HCT116 (cell line): ENCODE results near the gene ERCC6. TPM values are rescaled to one million over a fixed set of nuclear protein-coding genes. Genes with fewer than 3 reads are reported as not detected.

Experiments used
- ATAC-seq: fragments of 200-7000 bp; cut with Tn5 transposase; 2 replicates; pipeline ENCODE4 v1.9.1; 2020; ENCODE audit warnings: mild to moderate bottlenecking, moderate library complexity
- BruUV-seq: library from RNA; stranded (reverse); fragments of 400-500 nt; replicated peaks from 2 replicates; lab custom pipeline; 2021; lab: Mats Ljungman, UMichigan
- CTCF ChIA-PET: fragments of 300-600 bp; sonication (Branson Sonifier 250); formaldehyde crosslinking; loops from one replicate; lab custom pipeline; 2021; ENCODE audit warnings: antibody characterized with exemption; lab: Charles Lee
- POLR2A ChIA-PET: fragments of 300-600, 350-600 bp; sonication (Branson Sonifier 250); formaldehyde crosslinking; loops from one replicate; lab custom pipeline; 2021; ENCODE audit warnings: antibody characterized with exemption; lab: Charles Lee
- RAD21 ChIA-PET, 2 experiments: fragments of 300-600 bp; sonication (Branson Sonifier 250); formaldehyde crosslinking; loops; one replicate each; lab custom pipeline; 2023; ENCODE audit warnings: low total read pairs in 2 of 2; ENCODE audit not compliant: uncharacterized antibody in 2 of 2, unreplicated experiment in 2 of 2, low non-redundant PET in 1 of 2; lab: Charles Lee
- DNase-seq: peaks from one replicate; pipeline ENCODE4 v3.0.0-alpha.2; 2010; ENCODE audit warnings: low read depth, low spot score
- H2AFZ ChIP-seq: fragments of 200-600 bp; shearing (Covaris generic), sonication (generic); 2 replicates; pipeline ENCODE4 v1.6.1; 2017; ENCODE audit warnings: low read depth, mixed run types, mixed read lengths, antibody characterized with exemption, low read length; ENCODE audit not compliant: poor library complexity, severe bottlenecking
- H3K27ac ChIP-seq: 2 replicates; pipeline ENCODE4 v1.5.1; 2012; ENCODE audit warnings: low read depth, low read length
- H3K27me3 ChIP-seq: fragments of 200-600 bp; sonication (generic); 2 replicates; pipeline ENCODE4 v1.6.1; 2016; ENCODE audit warnings: mixed run types, low read length, mixed read lengths; ENCODE audit not compliant: insufficient read depth
- H3K36me3 ChIP-seq, 2 experiments: fragments of 200-500 bp in 1 of 2; fragments of 200-600 bp in 1 of 2; sonication (Bioruptor generic) in 1 of 2; sonication (generic) in 1 of 2; 2 replicates each; pipeline versions ENCODE4 v1.5.1 to v1.6.1; 2014 to 2016; ENCODE audit warnings: low read length in 2 of 2, inconsistent platforms in 1 of 2, mixed read lengths in 1 of 2, mixed run types in 1 of 2; ENCODE audit not compliant: insufficient read depth in 2 of 2, control insufficient read depth in 1 of 2
- H3K4me1 ChIP-seq, 2 experiments: fragments of 200-600 bp in 1 of 2; sonication (generic) in 1 of 2; 2 replicates each; pipeline versions ENCODE4 v1.5.1 to v1.6.1; 2012 to 2017; ENCODE audit warnings: low read length in 2 of 2, inconsistent platforms in 1 of 2, mild to moderate bottlenecking in 1 of 2, mixed read lengths in 1 of 2, mixed run types in 1 of 2, moderate library complexity in 1 of 2; ENCODE audit not compliant: insufficient read depth in 2 of 2, control insufficient read depth in 1 of 2
- H3K4me2 ChIP-seq: fragments of 200-600 bp; sonication (generic); 2 replicates; pipeline ENCODE4 v1.6.1; 2017; ENCODE audit warnings: mixed run types, low read length, mixed read lengths
- H3K4me3 ChIP-seq, 2 experiments: fragments of 200-600 bp in 1 of 2; sonication (generic) in 1 of 2; replicated peaks in 1 of 2; 2 replicates each; pipeline ENCODE4 v1.5.1; 2011 to 2016; ENCODE audit warnings: low read length in 2 of 2, control low read depth in 1 of 2, low read depth in 1 of 2, mild to moderate bottlenecking in 1 of 2, mixed read lengths in 1 of 2, mixed run types in 1 of 2
- H3K79me2 ChIP-seq: fragments of 200-600 bp; sonication (generic); 2 replicates; pipeline ENCODE4 v1.6.1; 2017; ENCODE audit warnings: mild to moderate bottlenecking, mixed run types, low read length, moderate library complexity, mixed read lengths; ENCODE audit not compliant: insufficient read depth
- H3K9ac ChIP-seq: fragments of 200-600 bp; sonication (generic); 2 replicates; pipeline ENCODE4 v1.6.1; 2016; ENCODE audit warnings: low read length, mixed read lengths
- H3K9me2 ChIP-seq: fragments of 200-600 bp; sonication (generic), shearing (Covaris generic); 2 replicates; pipeline ENCODE4 v1.6.1; 2017; ENCODE audit warnings: mixed run types, mild to moderate bottlenecking, moderate library complexity; ENCODE audit not compliant: insufficient read depth
- H3K9me3 ChIP-seq, 2 experiments: fragments of 200-500 bp in 1 of 2; fragments of 200-600 bp in 1 of 2; sonication (Bioruptor generic) in 1 of 2; sonication (generic) in 1 of 2; 2 replicates each; pipeline ENCODE4 v1.6.1; 2014 to 2017; ENCODE audit warnings: low read length in 2 of 2, mixed read lengths in 2 of 2, inconsistent platforms in 1 of 2, low read depth in 1 of 2, mild to moderate bottlenecking in 1 of 2, mixed run types in 1 of 2, moderate library complexity in 1 of 2; ENCODE audit not compliant: control insufficient read depth in 1 of 2, insufficient read depth in 1 of 2
- H4K20me1 ChIP-seq: fragments of 200-600 bp; sonication (generic), shearing (Covaris generic); 2 replicates; pipeline ENCODE4 v1.6.1; 2017; ENCODE audit warnings: mixed run types, mild to moderate bottlenecking, moderate library complexity; ENCODE audit not compliant: insufficient read depth
- EGR1 ChIP-seq: IDR thresholded peaks from 2 replicates; pipeline ENCODE4 v1.6.1; 2012; ENCODE audit warnings: low read depth
- ELF1 ChIP-seq: IDR thresholded peaks from 2 replicates; pipeline ENCODE4 v1.6.1; 2012; ENCODE audit warnings: low read depth, borderline replicate concordance
- EZH2 ChIP-seq: fragments of 200-600 bp; sonication (generic); IDR thresholded peaks from 2 replicates; pipeline ENCODE4 v1.6.1; 2017; ENCODE audit warnings: antibody characterized with exemption, mixed run types
- EZH2phosphoT487 ChIP-seq: fragments of 200-600 bp; IDR thresholded peaks from 2 replicates; pipeline ENCODE4 v1.6.1; 2018; ENCODE audit warnings: antibody characterized with exemption, borderline replicate concordance
- FOSL1 ChIP-seq: IDR thresholded peaks from 2 replicates; pipeline ENCODE4 v1.6.1; 2012; ENCODE audit warnings: low read depth
- POLR2A ChIP-seq: IDR thresholded peaks from 2 replicates; pipeline ENCODE4 v1.7.0; 2011; ENCODE audit warnings: borderline replicate concordance; ENCODE audit not compliant: insufficient read depth, insufficient read length; ENCODE audit errors: extremely low read depth
- POLR2AphosphoS5 ChIP-seq: IDR thresholded peaks from 2 replicates; pipeline ENCODE4 v1.6.1; 2011; ENCODE audit warnings: mild to moderate bottlenecking, low read depth, low read length, moderate library complexity
- SP1 ChIP-seq: IDR thresholded peaks from 2 replicates; pipeline ENCODE4 v1.6.1; 2012; ENCODE audit warnings: low read depth
- TCF7L2 ChIP-seq: IDR thresholded peaks from 2 replicates; pipeline ENCODE4 v1.7.0; 2011; ENCODE audit warnings: borderline replicate concordance, inconsistent platforms; ENCODE audit not compliant: insufficient read depth, insufficient read length; ENCODE audit errors: extremely low read depth
- ZFX ChIP-seq: fragments of 450-650 bp; IDR thresholded peaks from 2 replicates; pipeline ENCODE4 v1.6.1; 2017
- intact Hi-C: fragments of 100-400 bp; cut with micrococcal nuclease; formaldehyde crosslinking; loops from 2 replicates; pipeline ENCODE4 v1.10.0; 2022
- total RNA-seq: library from RNA; stranded (reverse); gene quantifications from one replicate; pipeline ENCODE4 v1.2.1, GENCODE V29; 2021; ENCODE audit not compliant: unreplicated experiment
- TF ChIP-seq, protein P1 (sequence below), 3 experiments: fragments of 200-600 bp in 1 of 3; sonication (generic) in 1 of 3; IDR thresholded peaks in 2 of 3; conservative IDR thresholded peaks in 1 of 3; 2 replicates each; pipeline ENCODE4 v1.5.1; 2012 to 2017; ENCODE audit warnings: low read depth in 2 of 3, low read length in 2 of 3, antibody characterized with exemption in 1 of 3, borderline replicate concordance in 1 of 3, control low read depth in 1 of 3, mild to moderate bottlenecking in 1 of 3, mixed read lengths in 1 of 3, mixed run types in 1 of 3, moderate library complexity in 1 of 3; ENCODE audit not compliant: insufficient read depth in 1 of 3
- TF ChIP-seq, protein P2 (sequence below): IDR thresholded peaks from 2 replicates; pipeline ENCODE4 v1.6.1; 2011; ENCODE audit warnings: mild to moderate bottlenecking, low read length, moderate library complexity; ENCODE audit not compliant: insufficient replicate concordance; ENCODE audit errors: extremely low read depth
- TF ChIP-seq, protein P3 (sequence below): IDR thresholded peaks from 2 replicates; pipeline ENCODE4 v1.6.1; 2012

The ERCC6 gene
- total RNA-seq, 1 experiment from 2014 or later: 16.4 TPM

DNA sequence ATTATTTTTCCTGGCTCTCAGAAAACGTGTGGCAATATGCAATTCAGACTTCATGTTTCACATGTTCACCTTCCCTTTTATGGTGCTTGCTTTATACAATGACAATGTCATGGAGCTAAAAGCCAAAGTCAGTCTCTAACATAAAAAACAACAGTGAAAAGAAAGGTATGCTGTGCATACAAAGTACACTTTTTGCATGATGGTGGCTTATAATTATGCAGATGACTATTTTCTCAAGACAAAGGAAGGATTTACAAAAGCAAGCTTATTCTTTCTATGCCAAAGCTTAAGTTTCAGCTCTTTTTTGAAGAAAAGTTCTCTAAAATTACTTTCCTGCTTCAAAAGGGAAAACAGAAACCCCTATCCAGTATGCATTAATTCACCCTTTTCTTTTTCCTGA lies 15.6 kb downstream of the ERCC6 start:
- Histone ChIP-seq H3K36me3 (peaks cover 9 to 21% of the 10 kb centered on the region in 2 experiments; a peak in 3 of 4 replicates), H2AFZ (no peak overlapping the region), H3K9me3 (no peaks in the 10 kb centered on the region), H3K27ac (no peak overlapping the region), H3K27me3 (no peaks in the 10 kb centered on the region), H3K79me2 (0 out of 2 replicates have a peak, but pooled peaks cover 5% of the 10 kb centered on the region), H3K9me2 (no peaks in the 10 kb centered on the region), H3K4me3 (no peak overlapping the region), H4K20me1 (no peaks in the 10 kb centered on the region), H3K9ac (no peak overlapping the region), H3K4me1 (no peaks in the 10 kb centered on the region), H3K4me2 (no peak overlapping the region)
- TF ChIP-seq ZFX: no peak
- TF ChIP-seq POLR2AphosphoS5: no peak
- no peak for TF ChIP-seq SP1
- TF ChIP-seq EZH2phosphoT487: no peak
- TF ChIP-seq FOSL1: no peak
- no peak for TF ChIP-seq EGR1
- no peak for TF ChIP-seq POLR2A
- TF ChIP-seq, protein P1, sequence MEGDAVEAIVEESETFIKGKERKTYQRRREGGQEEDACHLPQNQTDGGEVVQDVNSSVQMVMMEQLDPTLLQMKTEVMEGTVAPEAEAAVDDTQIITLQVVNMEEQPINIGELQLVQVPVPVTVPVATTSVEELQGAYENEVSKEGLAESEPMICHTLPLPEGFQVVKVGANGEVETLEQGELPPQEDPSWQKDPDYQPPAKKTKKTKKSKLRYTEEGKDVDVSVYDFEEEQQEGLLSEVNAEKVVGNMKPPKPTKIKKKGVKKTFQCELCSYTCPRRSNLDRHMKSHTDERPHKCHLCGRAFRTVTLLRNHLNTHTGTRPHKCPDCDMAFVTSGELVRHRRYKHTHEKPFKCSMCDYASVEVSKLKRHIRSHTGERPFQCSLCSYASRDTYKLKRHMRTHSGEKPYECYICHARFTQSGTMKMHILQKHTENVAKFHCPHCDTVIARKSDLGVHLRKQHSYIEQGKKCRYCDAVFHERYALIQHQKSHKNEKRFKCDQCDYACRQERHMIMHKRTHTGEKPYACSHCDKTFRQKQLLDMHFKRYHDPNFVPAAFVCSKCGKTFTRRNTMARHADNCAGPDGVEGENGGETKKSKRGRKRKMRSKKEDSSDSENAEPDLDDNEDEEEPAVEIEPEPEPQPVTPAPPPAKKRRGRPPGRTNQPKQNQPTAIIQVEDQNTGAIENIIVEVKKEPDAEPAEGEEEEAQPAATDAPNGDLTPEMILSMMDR (IDR thresholded peaks at IDR 0.05 in 2 of 3, conservative IDR thresholded peaks at IDR 0.05 in 1 of 3; ENCODE audit: borderline replicate concordance in 1 of 3, insufficient read depth in 1 of 3, low read depth in 2 of 3, low read length in 2 of 3): no peak
- TF ChIP-seq TCF7L2: no peak
- TF ChIP-seq ELF1: no peak
- no peak for TF ChIP-seq EZH2
- TF ChIP-seq, protein P2, sequence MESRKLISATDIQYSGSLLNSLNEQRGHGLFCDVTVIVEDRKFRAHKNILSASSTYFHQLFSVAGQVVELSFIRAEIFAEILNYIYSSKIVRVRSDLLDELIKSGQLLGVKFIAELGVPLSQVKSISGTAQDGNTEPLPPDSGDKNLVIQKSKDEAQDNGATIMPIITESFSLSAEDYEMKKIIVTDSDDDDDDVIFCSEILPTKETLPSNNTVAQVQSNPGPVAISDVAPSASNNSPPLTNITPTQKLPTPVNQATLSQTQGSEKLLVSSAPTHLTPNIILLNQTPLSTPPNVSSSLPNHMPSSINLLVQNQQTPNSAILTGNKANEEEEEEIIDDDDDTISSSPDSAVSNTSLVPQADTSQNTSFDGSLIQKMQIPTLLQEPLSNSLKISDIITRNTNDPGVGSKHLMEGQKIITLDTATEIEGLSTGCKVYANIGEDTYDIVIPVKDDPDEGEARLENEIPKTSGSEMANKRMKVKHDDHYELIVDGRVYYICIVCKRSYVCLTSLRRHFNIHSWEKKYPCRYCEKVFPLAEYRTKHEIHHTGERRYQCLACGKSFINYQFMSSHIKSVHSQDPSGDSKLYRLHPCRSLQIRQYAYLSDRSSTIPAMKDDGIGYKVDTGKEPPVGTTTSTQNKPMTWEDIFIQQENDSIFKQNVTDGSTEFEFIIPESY: no peak
- TF ChIP-seq, protein P3, sequence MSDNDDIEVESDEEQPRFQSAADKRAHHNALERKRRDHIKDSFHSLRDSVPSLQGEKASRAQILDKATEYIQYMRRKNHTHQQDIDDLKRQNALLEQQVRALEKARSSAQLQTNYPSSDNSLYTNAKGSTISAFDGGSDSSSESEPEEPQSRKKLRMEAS: no peak
- DNase-seq: no peak
- intact Hi-C loops: no loop called here
- POLR2A ChIA-PET: interaction anchor here (1.3 kb wide), 1 partner anchor 15 kb away, joined by 4 read pairs; the partner anchor contains the start of gene ERCC6
- RAD21 ChIA-PET: no interaction called here
- CTCF ChIA-PET: interaction anchor here (1.4 kb wide), 2 partner anchors 11 to 867 kb away, joined by 3 to 6 read pairs; no protein-coding TSS in a partner anchor
- no TSS peak for BruUV-seq
- ATAC-seq: no peak
